DOHH2 (cell line): ENCODE measurements around the gene MRPL55.

Experiments used
- H3F3A ChIP-seq: fragments of 200-600 bp; sonication (generic), shearing (Covaris generic); 2 replicates; pipeline ENCODE4 v1.6.0; 2016; ENCODE audit warnings: antibody characterized with exemption, mild to moderate bottlenecking; ENCODE audit not compliant: control insufficient read depth, insufficient read depth
- H3K27ac ChIP-seq: fragments of 200-600 bp; sonication (generic); 2 replicates; pipeline ENCODE4 v1.5.1; 2014; ENCODE audit warnings: low read depth, mild to moderate bottlenecking, low read length, moderate library complexity
- H3K27me3 ChIP-seq: fragments of 200-600 bp; sonication (generic); 2 replicates; pipeline ENCODE4 v1.6.1; 2014; ENCODE audit warnings: mild to moderate bottlenecking, low read length, mixed read lengths; ENCODE audit not compliant: control insufficient read depth
- H3K36me3 ChIP-seq: fragments of 200-600 bp; sonication (generic); 2 replicates; pipeline ENCODE4 v1.6.1; 2014; ENCODE audit warnings: mild to moderate bottlenecking, low read length, moderate library complexity, mixed read lengths; ENCODE audit not compliant: control insufficient read depth
- H3K4me1 ChIP-seq: fragments of 200-600 bp; sonication (generic); 2 replicates; pipeline ENCODE4 v1.6.1; 2014; ENCODE audit warnings: mild to moderate bottlenecking, low read length, mixed read lengths; ENCODE audit not compliant: control insufficient read depth
- H3K4me2 ChIP-seq: fragments of 200-600 bp; sonication (generic); 2 replicates; pipeline ENCODE4 v1.6.0; 2014; ENCODE audit warnings: mild to moderate bottlenecking, low read length, moderate library complexity
- H3K4me3 ChIP-seq: fragments of 200-600 bp; sonication (generic); 2 replicates; pipeline ENCODE4 v1.5.1; 2014; ENCODE audit warnings: mild to moderate bottlenecking, low read length, mixed read lengths
- H3K79me2 ChIP-seq: fragments of 200-600 bp; sonication (generic); 2 replicates; pipeline ENCODE4 v1.6.1; 2014; ENCODE audit warnings: mild to moderate bottlenecking, low read length, mixed read lengths; ENCODE audit not compliant: control insufficient read depth
- H3K9me2 ChIP-seq: fragments of 200-600 bp; sonication (generic); replicated peaks from 2 replicates; pipeline ENCODE4 v1.6.1; 2014; ENCODE audit warnings: mild to moderate bottlenecking, low read length, mixed read lengths; ENCODE audit not compliant: control insufficient read depth
- H3K9me3 ChIP-seq: fragments of 200-600 bp; sonication (generic); 2 replicates; pipeline ENCODE4 v1.6.1; 2014; ENCODE audit warnings: antibody characterized with exemption, low read length, mixed read lengths; ENCODE audit not compliant: control insufficient read depth, insufficient read depth
- H4K20me1 ChIP-seq: fragments of 200-600 bp; sonication (generic); 2 replicates; pipeline ENCODE4 v1.6.0; 2014; ENCODE audit warnings: low read depth, mild to moderate bottlenecking, antibody characterized with exemption, low read length, moderate library complexity; ENCODE audit not compliant: control insufficient read depth, insufficient read depth
- CTCF ChIP-seq: fragments of 200-600 bp; sonication (generic); IDR thresholded peaks from one replicate; pipeline ENCODE4 v1.5.1; 2014; ENCODE audit warnings: antibody characterized with exemption, mild to moderate bottlenecking, low read depth, low read length; ENCODE audit not compliant: poor library complexity, severe bottlenecking
- EZH2phosphoT487 ChIP-seq: fragments of 200-600 bp; sonication (generic); IDR thresholded peaks from 2 replicates; pipeline ENCODE4 v1.6.1; 2017; ENCODE audit warnings: borderline replicate concordance, mild to moderate bottlenecking, antibody characterized with exemption, low read length, moderate library complexity, mixed read lengths

Gene MRPL55

DNA sequence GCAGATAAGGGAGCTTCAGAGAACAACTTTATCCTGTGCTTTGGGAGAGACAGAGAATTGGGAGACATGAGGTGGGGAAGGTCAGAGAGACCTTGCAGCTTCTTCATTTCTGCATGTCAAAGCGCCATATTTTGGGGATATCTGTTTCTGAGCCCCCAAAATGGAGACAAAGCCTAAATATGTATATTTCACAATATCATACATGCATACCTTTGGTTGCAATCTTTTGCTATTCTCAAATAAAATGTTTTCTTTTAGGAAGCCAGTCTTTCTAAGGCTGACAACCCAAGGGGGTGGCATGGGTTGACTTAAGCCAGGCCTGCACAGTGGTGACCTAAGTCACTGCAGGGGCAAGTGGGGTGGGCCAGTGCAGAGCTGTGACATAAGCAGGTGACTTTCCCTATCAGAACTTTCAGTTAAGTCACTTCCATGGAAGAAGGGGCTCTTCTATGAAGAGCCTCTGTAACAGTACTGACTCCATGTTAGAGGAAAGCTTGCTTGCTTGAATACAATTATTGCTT, 13.9 kb upstream of the MRPL55 start:
- no peak overlapping the region for H3K4me2 ChIP-seq
- H3K27ac ChIP-seq = no peak overlapping the region
- peaks cover 7% of the 10 kb centered on the region; the same call in 1 of the 2 replicates for H3K9me3 ChIP-seq
- no peaks in the 10 kb centered on the region for H3K27me3 ChIP-seq
- peaks cover 10% of the 10 kb centered on the region for H3K4me1 ChIP-seq
- no peak overlapping the region for H3K4me3 ChIP-seq
- H3F3A ChIP-seq = no peaks in the 10 kb centered on the region
- no peaks in the 10 kb centered on the region for H3K9me2 ChIP-seq
- H4K20me1 ChIP-seq = no peaks in the 10 kb centered on the region
- no peaks in the 10 kb centered on the region for H3K36me3 ChIP-seq
- no peaks in the 10 kb centered on the region for H3K79me2 ChIP-seq
- TF ChIP-seq CTCF (no peak), EZH2phosphoT487 (no peak)

- H3K4me3 ChIP-seq = no peak overlapping the region
- no peaks in the 10 kb centered on the region for H3K36me3 ChIP-seq
- TF ChIP-seq CTCF (no peak), EZH2phosphoT487 (no peak)
- peaks cover 8% of the 10 kb centered on the region; the same call in 1 of the 2 replicates for H3K9me3 ChIP-seq
- H4K20me1 ChIP-seq = no peaks in the 10 kb centered on the region
- peaks cover 10% of the 10 kb centered on the region for H3K4me1 ChIP-seq
- no peaks in the 10 kb centered on the region for H3K9me2 ChIP-seq
- H3K27ac ChIP-seq = no peak overlapping the region
- peak overlapping the region; percentile 0; the same call in 1 of the 2 replicates for H3K4me2 ChIP-seq
- H3F3A ChIP-seq = no peaks in the 10 kb centered on the region
- no peaks in the 10 kb centered on the region for H3K79me2 ChIP-seq
- H3K27me3 ChIP-seq = no peaks in the 10 kb centered on the region
Measured at GRCh38 chr1:228120857-228121489, 11.9 kb upstream of the MRPL55 start.

- Histone ChIP-seq H3F3A (no peaks in the 10 kb centered on the region), H3K79me2 (no peaks in the 10 kb centered on the region), H3K9me2 (no peaks in the 10 kb centered on the region), H3K27me3 (no peaks in the 10 kb centered on the region), H3K9me3 (peaks cover 8% of the 10 kb centered on the region; the same call in 1 of the 2 replicates), H3K4me1 (peaks cover 10% of the 10 kb centered on the region), H3K36me3 (no peaks in the 10 kb centered on the region), H3K4me2 (no peak overlapping the region), H4K20me1 (no peaks in the 10 kb centered on the region), H3K4me3 (no peak overlapping the region), H3K27ac (no peak overlapping the region)
- TF ChIP-seq CTCF = no peak
- TF ChIP-seq EZH2phosphoT487 = no peak
Measured at GRCh38 chr1:228120351-228120750, 11.3 kb upstream of the MRPL55 start.
